Brain pericyte (primary cell): ENCODE measurements around the gene UMAD1.
"Not testable (repeated sequence)": the region's sequence is repeated elsewhere in the genome, so short reads cannot be mapped to it uniquely, and the experiment has no call there.

ENCODE experiments used
- DNase-seq: peaks from one replicate; pipeline ENCODE4 v3.0.0-alpha.2; 2012; ENCODE audit warnings: low read depth, low spot score

The UMAD1 gene

DNA sequence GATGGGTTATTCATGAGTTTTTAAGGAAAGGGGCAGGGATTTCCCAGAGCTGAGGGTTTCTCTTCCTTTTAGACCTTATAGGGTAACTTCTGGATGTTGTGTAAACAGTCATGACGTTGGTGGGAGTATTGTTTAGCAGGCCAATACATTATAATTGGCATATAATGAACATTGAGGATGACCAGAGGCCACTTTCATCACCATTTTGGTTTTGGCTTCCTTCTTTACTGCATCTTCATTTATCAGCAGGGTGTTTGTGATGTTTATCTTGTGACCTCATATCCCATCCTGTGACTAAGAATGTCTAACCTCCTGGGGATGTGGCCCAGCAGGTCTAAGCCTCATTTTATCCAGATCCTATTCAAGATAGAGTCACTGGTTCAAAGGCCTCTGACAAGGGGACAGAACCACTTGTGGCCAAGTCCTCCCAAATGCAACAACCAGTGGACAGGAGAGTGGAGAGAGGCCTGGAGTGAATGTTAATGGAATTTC is 155.1 kb downstream of the UMAD1 start:
- peak; percentile 42 for DNase-seq

DNA sequence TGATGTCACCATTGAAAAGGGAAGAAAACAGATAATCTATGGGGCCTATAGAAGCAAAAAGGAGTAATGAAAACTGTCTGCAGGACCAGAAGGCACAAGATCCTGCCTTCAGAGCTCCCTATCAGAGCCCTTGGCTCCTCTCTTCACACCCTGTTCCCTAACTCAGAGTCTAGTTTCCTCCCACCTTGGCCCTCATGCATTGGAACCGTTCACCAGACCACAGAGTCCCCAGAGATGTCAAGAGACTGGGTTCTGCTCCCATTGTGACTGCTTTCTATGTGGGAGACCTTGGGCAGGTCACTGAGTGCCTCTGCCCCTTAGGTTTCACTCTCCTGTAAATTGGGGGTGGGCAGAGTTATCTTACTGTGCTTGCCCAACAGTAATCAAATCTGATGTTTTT is 158.0 kb downstream of the UMAD1 start:
- no peak for DNase-seq

DNA sequence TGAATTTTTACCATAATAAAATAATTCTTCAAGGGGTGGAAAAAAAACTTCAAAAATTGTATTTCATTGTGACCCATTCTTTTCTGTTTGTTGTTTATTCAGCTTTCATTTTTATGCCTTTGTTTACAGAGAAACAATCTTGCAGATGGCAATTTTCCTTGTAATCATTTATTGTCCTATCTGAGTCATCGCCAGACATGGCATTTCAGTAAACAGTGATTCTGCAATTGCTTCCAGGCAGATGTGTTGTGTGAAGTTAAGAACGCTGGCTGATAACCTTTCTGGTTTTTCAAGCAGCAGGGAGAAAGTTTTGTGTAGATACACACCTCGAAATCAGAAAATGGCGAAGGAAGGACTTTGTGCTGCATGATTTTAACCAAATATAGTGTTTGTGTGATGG is 158.6 kb downstream of the UMAD1 start:
- no peak for DNase-seq

DNA sequence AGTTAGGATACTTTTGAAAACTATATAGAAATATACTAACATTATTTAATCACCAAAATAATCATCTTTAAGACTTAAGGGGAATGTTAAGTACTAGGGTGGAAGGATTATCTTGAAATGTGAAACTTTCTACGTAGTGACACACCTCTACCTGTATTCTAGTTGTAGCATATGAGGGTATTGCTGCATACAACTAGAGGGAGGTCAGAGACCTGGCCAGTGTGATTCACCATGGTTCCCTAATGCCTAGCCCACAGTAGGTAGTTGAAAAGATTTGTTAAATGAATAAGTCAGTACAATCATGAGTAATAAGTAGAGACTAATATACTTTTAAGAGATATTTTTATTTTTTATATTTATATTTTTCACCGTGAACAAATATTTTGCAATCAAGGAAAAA is 162.0 kb downstream of the UMAD1 start:
- no peak for DNase-seq

DNA sequence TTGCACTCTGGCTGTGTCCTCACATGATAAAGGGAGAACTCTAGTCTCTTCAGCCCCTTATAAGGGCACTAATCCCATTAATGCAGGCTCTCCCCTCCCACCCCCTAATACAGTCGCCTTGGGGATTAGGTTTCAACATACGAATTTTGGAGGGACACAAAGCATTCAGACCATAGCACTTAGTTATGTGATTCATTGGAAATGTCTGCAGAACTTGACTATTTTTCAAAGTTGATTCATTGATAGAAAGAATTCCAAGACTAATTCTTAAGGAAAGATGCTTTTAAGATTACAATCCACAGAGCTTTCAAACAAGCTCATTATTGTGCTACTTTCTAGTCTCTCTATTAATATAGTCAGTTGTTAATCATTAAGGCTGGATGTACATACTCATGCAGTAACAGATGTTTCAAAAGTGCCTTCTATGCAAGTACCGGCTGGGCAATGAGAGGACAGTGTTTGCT is 163.2 kb downstream of the UMAD1 start:
- DNase-seq = no peak

DNA sequence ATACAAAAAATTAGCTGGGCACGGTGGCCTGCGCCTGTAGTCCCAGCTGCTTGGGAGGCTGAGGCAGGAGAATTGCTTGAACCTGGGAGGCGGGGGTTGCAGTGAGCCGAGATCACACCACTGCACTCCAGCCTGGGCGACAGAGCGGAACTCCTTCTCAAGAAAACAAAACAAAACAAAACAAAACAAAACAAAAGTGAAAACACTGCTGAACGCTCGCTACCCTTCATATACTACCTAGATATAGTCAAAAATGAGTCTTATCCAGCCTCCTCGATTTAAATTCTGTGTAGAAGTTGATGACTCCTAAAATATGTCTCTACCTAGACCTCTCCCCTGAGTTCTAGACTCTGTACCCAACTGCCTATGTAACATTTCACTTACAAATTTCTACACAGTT is 164.3 kb downstream of the UMAD1 start:
- DNase-seq = not testable (repeated sequence)

DNA sequence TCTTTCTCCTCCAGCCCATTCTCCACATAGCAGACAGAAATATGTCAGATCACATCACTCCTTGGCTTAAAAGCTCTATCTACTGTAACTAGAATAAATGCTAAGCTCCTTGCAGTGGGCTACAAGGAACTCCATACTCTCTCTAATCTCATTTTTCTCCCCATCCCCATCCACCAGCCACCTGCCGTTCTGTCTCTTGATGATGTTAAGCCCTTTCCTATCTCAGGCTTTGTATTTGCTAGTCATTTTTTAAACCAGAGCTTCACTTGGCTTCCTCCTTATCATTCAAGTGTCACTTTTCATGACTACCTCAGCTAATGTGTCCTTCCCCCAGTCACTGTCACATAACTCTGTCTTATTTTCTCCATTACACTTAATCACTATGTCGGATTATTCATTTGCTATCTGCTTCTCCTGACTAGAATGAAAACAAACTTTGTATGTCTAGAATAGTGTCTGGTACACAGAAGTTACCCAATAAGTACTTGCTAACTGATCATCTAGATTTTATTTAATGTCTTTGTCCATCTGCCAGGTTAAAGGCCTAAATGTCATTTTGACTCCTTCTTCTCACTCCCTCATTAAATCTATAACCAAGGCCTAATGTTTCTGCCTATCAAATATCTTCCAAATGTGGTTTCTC is 165.1 kb downstream of the UMAD1 start:
- DNase-seq = no peak

DNA sequence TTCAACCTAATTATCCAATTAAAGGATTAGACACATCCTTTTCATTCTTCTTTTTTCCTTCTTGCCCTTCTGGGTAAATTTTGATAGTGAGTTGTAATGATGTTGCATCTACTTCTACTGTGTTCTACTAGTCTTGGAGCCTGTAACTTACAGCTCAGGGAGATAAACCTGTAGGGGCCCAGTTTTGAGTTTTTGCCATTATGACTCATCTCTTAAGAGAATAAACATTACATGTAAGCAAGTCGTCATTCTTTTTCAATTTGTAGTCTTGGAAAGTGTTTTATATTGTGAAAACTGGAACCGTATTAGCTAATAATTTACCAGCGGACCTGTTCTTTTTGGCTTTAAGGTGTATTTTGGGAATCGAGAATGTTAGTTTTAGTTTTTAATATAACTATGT is 167.6 kb downstream of the UMAD1 start:
- DNase-seq = peak; percentile 12

DNA sequence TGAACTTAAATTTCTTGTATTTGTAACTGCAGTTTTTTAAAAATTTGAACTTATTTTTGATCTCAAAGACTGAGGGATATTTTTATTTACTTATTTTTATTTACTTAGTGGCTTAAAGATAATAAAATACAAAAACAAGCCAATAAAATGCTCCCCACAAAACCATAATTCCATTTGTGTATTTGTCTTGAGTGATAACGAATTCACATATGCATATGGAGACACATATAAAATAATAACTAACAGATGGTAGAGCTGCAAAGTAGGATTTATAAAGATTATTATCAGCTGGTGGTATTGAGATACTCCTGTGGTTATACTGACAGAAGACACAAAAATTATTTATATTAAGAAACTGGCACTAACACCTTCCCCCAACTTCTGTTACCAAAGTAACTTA is 168.1 kb downstream of the UMAD1 start:
- no peak for DNase-seq

DNA sequence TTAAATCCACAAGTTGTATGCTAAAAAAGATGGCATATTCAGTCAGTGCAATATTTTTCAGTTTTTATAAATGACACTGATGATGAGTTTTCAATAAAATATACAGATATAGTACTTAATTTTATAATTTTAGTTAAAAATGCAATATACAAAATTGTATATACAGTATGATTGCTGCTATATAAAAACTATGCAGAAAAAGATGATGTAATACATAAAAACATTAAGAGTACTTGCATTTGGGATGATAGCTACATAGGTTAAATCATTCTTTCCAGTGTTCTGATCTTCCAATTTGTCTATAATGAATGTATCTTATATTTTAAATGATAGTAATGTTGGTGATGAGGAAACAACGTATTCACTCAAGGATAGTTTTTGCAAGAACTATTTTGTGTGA is 169.8 kb downstream of the UMAD1 start:
- DNase-seq = no peak

DNA sequence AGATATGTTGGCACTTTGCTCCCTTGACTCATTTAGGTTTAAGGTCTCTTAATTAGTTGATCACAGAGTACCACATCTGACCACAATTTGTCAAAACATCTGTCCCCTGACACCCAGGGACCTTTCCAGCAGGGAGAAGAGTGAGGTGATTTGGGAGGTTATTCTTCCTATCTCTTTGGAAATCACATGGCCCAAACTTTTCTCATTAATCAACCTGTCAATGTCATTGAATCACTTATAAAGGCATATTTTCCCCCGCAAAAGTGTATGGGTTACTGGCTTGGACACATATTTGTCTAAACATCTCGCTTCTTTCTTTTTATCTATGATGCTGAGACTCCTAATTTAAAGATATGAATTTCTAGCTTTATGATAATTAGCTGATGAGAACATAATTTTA is 170.3 kb downstream of the UMAD1 start:
- no peak for DNase-seq

DNA sequence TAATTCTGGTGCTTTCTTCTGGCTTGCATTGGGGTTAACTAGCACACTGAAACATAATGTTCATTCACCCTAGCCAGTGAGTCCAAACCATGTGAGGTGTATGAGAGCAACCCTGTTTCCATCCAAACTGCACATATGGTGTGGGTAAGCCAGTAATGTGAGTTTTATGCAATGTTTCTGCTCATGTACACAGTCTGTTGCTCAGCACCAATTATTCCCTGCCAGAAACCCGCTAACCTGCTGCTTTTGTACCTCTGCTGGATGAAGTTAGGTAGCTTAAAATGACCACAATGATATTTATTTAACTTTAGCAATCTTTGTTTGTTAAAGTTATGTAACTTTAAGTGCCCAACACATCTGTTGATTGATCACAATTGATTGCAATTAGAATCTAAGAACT is 171.6 kb downstream of the UMAD1 start:
- no peak for DNase-seq

DNA sequence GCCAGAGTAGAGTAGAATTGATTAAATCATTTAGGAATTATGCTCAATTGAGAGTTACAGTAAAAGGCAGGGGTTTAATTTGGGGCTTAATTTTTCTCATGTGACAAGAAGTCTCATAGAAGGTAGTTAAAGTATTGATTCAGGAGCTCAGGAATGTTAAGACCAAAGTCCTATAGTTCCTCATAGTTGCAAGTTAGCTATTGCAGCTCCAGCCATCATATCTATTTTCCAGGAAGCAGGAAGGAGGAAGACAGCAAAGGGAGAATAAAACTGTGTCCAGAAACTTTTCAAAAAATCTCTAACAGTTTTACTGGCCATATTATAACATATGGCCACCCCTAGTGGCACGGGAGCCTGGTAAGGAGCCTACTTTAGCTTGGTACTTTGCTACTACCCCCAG is 174.8 kb downstream of the UMAD1 start:
- no peak for DNase-seq

DNA sequence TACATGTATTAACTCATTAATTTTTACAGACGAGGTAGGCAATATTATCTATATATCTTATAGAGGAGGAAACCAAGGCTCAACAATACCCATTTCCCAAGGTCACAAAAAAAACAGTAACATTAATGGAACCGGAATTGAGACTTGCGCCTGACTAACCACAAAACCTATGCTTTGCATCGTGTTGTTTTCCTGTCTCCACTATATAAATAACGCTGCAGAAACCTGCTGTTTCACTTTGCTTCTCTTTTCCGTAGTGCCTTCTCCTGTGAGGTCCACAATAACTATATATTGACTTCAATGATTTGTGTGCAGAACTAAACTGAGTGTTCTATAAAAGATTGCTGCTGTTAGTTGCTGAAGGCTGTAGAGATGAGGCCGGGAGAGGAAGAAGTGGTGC is 175.5 kb downstream of the UMAD1 start:
- no peak for DNase-seq

DNA sequence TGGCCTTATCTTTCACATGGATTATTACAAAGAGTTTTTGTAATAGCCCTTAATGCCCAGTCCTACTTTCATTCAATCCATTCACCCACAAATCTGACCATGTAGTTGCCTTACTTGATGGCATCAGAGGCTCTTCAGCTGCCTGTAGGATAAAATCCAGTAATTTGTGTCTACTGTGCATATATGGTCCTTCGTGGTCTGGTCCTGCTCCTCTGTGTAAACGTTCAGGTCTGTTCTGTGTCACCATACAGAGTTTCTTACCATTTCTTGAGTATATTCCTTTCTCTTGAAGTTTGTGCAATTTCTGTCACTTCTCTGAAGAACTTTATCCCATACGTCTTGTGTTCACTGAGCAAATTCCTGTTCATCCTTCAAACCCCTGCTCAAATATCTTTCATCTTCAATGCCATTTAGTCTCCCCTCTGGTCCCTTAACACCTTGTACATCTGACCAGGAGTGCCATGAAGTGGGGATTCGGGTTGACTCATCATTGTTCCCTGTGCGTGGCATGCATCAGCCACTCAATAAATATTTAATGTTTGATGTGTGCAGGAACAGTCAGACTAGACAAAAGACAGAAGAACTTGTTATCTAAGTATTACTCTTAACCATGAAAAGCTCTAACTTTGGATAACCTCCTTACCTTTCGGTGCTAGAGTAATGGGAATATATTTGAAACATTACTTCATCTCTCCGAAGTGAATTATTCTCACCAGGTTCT is 176.4 kb downstream of the UMAD1 start:
- DNase-seq = no peak

DNA sequence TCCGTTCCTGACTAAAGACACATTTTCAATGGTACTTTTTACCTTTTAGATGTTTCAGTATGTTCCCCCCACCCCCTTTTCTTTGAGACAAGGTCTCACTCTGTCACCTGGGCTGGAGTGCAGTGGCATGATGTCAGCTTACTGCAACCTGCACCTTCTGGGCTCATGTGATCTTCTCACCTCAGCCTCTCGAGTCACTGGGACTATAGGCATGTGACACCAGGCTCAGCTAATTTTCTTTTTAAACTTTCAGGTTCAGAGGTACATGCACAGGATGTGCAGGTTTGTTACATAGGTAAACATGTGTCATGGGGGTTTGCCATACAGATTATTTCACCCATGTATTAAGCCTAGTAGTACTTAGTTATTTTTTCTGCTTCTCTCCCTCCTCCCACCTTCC is 177.2 kb downstream of the UMAD1 start:
- no peak for DNase-seq

DNA sequence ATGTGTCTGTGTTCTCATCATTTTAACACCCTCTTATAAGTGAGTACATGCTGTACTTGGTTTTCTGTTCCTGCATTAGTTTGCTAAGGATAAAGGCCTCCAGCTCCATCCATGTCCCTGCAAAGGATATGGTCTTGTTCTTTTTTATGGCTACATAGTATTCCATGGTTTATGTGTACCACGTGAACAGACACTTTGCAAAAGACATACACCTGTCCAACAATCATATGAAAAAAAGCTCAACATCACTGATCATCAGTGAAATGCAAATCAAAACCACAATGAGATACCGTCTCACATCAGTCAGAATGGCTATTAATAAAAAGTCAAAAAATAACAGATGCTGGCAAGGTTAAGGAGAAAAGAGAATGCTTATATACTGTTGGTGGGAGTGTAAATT is 177.6 kb downstream of the UMAD1 start:
- not testable (repeated sequence) for DNase-seq

DNA sequence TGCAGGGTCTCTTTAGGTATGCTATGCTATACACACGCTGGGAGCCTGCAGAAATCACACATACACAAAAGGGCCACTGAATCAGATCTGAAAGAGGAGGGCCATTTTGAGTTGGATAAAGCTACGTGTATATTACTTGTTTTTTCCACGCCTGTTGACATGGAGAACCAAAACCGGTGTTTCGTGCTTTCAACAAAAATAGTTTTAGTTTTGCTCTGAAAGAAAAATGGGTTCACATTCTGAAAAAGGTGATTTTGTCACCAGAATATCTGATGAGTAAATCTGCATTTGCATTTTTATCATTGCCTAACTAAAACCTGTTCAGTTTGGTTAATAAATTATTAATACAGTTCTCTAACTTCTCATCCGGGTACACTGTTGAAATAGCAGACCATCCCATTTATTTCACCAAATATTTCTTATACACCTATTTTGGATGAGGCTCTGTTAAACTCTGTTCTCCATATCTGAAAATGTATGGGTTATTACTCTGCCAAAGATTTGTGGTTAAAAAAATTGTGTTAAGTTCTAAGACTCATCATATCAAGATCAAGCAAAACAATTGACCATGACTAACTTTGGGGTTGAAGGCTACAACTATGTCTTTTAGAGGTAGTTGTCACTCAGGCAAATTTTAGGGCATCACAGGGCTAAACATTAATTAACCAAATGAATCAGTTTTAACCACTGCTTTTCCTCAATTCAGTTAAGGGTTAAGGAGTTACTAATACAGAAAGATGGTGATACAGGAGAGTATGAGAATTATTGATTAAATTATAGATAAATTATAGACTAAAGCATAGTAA is 179.1 kb downstream of the UMAD1 start:
- DNase-seq = no peak

DNA sequence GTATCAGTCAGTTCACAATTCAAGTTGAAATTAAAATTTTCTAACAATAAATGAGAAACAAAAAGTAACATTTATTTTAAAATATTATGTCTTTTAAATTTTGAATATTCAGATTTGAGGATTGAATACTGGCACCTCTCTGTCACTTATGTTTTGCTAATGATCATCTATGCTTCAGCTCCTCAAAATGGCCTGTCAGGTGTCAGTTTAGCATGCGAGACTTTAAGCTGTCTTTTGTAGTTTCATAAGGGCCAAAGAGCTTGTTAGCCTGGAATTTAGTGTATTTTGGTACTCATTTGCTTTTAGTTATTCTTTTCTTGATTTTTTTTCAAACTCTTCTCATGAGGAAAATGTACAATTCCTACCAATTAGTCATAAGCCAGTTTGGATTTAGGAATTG is 179.9 kb downstream of the UMAD1 start:
- DNase-seq = no peak

DNA sequence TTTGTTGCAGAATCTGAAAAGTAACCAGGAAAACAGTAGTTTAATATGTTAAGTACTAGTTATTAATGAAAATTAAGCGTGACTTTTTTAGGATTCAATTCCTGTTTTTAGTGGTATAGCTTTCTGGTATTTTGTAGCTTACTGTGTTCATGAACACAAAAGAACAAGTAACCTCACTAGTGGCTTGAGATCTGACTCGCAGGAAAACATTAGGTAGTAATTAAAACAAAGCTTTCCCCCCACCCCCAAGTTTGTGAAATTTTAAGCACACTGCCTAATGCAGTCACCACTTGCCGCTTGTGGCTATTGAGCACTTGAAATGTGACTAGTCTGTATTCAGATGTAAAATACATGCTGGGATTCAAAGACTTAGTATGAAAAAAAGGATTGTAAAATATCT is 180.4 kb downstream of the UMAD1 start:
- DNase-seq = no peak

DNA sequence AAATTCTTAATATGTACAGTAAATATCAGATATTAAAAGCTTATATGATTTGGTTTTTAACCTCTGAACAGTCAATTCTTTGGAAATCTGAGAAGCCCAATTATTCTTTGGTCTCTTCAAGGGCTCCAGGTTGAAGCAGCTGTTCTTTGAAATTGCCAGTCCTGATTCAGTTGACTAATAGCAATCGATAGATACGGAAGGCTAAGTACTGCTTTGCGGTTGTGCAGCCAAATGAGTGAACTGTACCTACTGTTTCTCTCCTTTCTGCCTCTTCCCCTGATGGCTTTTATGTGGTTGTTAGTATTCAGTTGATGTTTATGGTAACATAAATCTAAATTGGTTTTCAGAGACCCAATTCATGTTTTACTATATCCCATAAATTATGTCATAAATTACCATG is 181.0 kb downstream of the UMAD1 start:
- DNase-seq = no peak

DNA sequence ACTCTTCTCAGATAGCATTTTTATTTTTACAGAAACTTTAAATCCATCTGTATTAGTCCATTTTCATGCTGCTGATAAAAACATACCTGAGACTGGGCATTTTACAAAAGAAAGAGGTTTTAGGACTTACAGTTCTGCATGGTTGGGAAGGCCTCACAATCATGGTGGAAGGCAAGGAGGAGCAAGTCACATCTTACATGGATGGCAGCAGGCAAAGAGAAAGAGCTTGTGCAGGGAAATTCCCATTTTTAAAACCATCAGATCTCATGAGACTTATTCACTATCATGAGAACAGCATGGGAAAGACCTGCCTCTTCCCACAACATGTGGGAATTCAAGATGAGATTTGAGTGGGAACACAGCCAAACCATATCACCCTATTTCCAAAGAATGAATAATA is 184.7 kb downstream of the UMAD1 start:
- DNase-seq = not testable (repeated sequence)

DNA sequence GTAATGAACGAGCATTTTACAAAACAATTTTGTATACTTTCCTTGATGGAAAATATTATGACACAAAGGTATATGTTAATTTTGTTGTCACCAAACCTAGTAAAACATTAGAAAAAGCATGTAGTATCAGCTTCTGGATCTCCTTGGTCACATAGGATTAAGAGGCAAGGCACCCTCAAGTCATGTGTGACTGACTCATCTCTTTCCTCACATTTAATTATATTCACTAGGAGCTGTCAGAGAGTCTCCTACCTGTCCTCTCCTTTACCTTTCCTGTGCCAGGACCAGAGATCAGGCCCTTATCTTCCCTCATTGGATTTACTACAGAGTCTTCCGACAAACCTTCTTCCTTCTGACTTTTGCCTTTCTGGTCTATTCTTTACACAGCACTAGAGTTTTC is 189.1 kb downstream of the UMAD1 start:
- DNase-seq = no peak
